BLaER1 (cell line): ENCODE measurements around the gene MAD1L1.

ENCODE experiments used
- H3K27ac ChIP-seq: shearing (Covaris generic); formaldehyde crosslinking; 2 replicates; pipeline ENCODE4 v1.8.1; 2022
- H3K27me3 ChIP-seq: shearing (Covaris generic); formaldehyde crosslinking; 2 replicates; pipeline ENCODE4 v1.8.1; 2022
- H3K36me3 ChIP-seq: shearing (Covaris generic); formaldehyde crosslinking; 2 replicates; pipeline ENCODE4 v1.8.1; 2022
- H3K4me1 ChIP-seq: shearing (Covaris generic); formaldehyde crosslinking; 2 replicates; pipeline ENCODE4 v1.8.1; 2022
- H3K4me2 ChIP-seq: shearing (Covaris generic); formaldehyde crosslinking; 2 replicates; pipeline ENCODE4 v1.8.1; 2022
- H3K4me3 ChIP-seq: shearing (Covaris generic); formaldehyde crosslinking; 2 replicates; pipeline ENCODE4 v1.8.1; 2022
- H3K9ac ChIP-seq: shearing (Covaris generic); formaldehyde crosslinking; 2 replicates; pipeline ENCODE4 v1.8.1; 2022
- H3K9me3 ChIP-seq: shearing (Covaris generic); formaldehyde crosslinking; 2 replicates; pipeline ENCODE4 v1.8.1; 2022
- H4K20me1 ChIP-seq: shearing (Covaris generic); formaldehyde crosslinking; 2 replicates; pipeline ENCODE4 v1.8.1; 2022
- Cebpa-rat ChIP-seq: shearing (Covaris generic); IDR thresholded peaks from 2 replicates; pipeline ENCODE4 v1.8.1; 2022

MAD1L1 gene

GRCh38 chr7:2185715-2186114 lies 47.0 kb downstream of the MAD1L1 start:
- peaks cover 28% of the 10 kb centered on the region for H3K9me3 ChIP-seq
- H3K27ac ChIP-seq, result peak overlapping the region; percentile 40; the same call in 1 of the 2 replicates
- peak overlapping the region; percentile 64 for H3K4me2 ChIP-seq
- peaks cover 56% of the 10 kb centered on the region for H3K36me3 ChIP-seq
- no peak for TF ChIP-seq Cebpa-rat
- no peak overlapping the region for H3K4me3 ChIP-seq
- peaks cover 47% of the 10 kb centered on the region for H3K4me1 ChIP-seq
- no peaks in the 10 kb centered on the region for H4K20me1 ChIP-seq
- no peaks in the 10 kb centered on the region for H3K27me3 ChIP-seq
- no peak overlapping the region for H3K9ac ChIP-seq

DNA sequence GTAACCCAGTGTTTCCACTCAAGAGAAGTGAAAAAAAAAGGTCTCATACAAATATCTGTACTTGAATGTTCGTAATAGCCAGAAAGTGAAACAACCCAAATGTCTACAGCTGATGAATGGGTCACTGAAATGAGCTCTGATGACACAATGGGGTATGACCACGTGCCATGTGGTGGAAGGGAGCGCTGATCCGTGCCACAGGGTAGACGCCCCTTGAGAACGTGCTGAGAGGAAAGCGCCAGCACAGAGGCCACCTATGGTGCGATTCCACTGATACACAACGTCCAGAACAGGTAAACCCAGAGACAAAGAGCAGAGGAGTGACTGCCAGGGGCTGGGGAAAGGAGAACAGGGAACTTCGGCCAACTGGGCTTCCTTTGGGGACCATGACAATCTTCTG lies 50.3 kb downstream of the MAD1L1 start:
- no peak for TF ChIP-seq Cebpa-rat
- Histone ChIP-seq H3K4me2 (peak overlapping the region; percentile 74), H3K27me3 (no peaks in the 10 kb centered on the region), H3K27ac (peak overlapping the region; percentile 4; the same call in 1 of the 2 replicates), H3K4me3 (no peak overlapping the region), H3K4me1 (peaks cover 75% of the 10 kb centered on the region), H3K9me3 (peaks cover 5% of the 10 kb centered on the region; the same call in 1 of the 2 replicates), H3K36me3 (peaks cover 30% of the 10 kb centered on the region), H4K20me1 (no peaks in the 10 kb centered on the region), H3K9ac (no peak overlapping the region)

GRCh38 chr7:2181077-2181854 lies 51.5 kb downstream of the MAD1L1 start:
- Histone ChIP-seq H3K4me3 (no peak overlapping the region), H4K20me1 (no peaks in the 10 kb centered on the region), H3K27ac (peak overlapping the region; percentile 64), H3K36me3 (peaks cover 21% of the 10 kb centered on the region), H3K27me3 (no peaks in the 10 kb centered on the region), H3K4me2 (peak overlapping the region; percentile 74), H3K9me3 (peaks cover 5% of the 10 kb centered on the region; the same call in 1 of the 2 replicates), H3K4me1 (peaks cover 70% of the 10 kb centered on the region), H3K9ac (peak overlapping the region; percentile 47)
- TF ChIP-seq Cebpa-rat, result no peak

- peak overlapping the region; percentile 74 for H3K4me2 ChIP-seq
- H3K4me1 ChIP-seq, result peaks cover 70% of the 10 kb centered on the region
These were observed 52.7 kb downstream of the MAD1L1 start for GRCh38 chr7:2180081-2180480.

GRCh38 chr7:2175514-2175913 lies 57.2 kb downstream of the MAD1L1 start:
- no peak overlapping the region for H3K27ac ChIP-seq
- H4K20me1 ChIP-seq, result no peaks in the 10 kb centered on the region
- no peaks in the 10 kb centered on the region for H3K27me3 ChIP-seq
- peaks cover 85% of the 10 kb centered on the region for H3K4me1 ChIP-seq
- no peak overlapping the region for H3K4me3 ChIP-seq
- H3K9me3 ChIP-seq, result peaks cover 12% of the 10 kb centered on the region; the same call in 1 of the 2 replicates
- no peak for TF ChIP-seq Cebpa-rat
- H3K4me2 ChIP-seq, result peak overlapping the region; percentile 76
- H3K9ac ChIP-seq, result no peak overlapping the region
- H3K36me3 ChIP-seq, result peaks cover 22% of the 10 kb centered on the region

More at GRCh38 chr7:2180081-2180480, 52.7 kb downstream of the MAD1L1 start:
- no peak for TF ChIP-seq Cebpa-rat
- Histone ChIP-seq H3K9ac (peak overlapping the region; percentile 26; the same call in 1 of the 2 replicates), H3K27me3 (no peaks in the 10 kb centered on the region), H3K9me3 (peaks cover 6% of the 10 kb centered on the region; the same call in 1 of the 2 replicates), H4K20me1 (no peaks in the 10 kb centered on the region), H3K36me3 (peaks cover 16% of the 10 kb centered on the region), H3K4me3 (no peak overlapping the region), H3K27ac (peak overlapping the region; percentile 61)

DNA sequence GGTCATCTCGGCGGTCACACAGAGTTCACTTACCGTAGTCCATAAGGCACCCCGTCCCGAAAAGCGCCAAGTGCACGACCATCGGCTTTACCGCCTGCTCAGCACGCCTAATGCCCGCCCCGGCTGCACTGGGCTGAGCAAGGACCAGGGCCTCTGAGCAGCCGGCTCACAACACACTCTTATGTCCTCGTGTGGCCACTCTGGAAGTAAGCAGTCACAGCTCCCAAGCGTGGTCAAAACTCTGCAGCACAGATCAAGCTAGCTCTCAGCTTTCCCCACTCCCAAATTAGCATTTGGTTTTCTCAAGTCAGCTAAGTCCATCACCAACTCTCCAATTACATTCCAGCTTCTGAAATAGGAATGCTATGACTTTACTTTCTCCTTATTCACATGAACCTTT lies 57.7 kb downstream of the MAD1L1 start:
- H3K4me1 ChIP-seq, result peaks cover 85% of the 10 kb centered on the region
- no peaks in the 10 kb centered on the region for H4K20me1 ChIP-seq
- peaks cover 12% of the 10 kb centered on the region; the same call in 1 of the 2 replicates for H3K9me3 ChIP-seq
- H3K27me3 ChIP-seq, result no peaks in the 10 kb centered on the region
- H3K4me3 ChIP-seq, result no peak overlapping the region
- H3K9ac ChIP-seq, result no peak overlapping the region
- peak overlapping the region; percentile 44 for H3K27ac ChIP-seq
- TF ChIP-seq Cebpa-rat, result no peak
- peaks cover 22% of the 10 kb centered on the region for H3K36me3 ChIP-seq
- H3K4me2 ChIP-seq, result peak overlapping the region; percentile 76

GRCh38 chr7:2173189-2173827 lies 59.4 kb downstream of the MAD1L1 start:
- Histone ChIP-seq H3K27ac (peak overlapping the region; percentile 86), H3K9me3 (peaks cover 12% of the 10 kb centered on the region; the same call in 1 of the 2 replicates), H3K4me3 (peak overlapping the region; percentile 22), H3K36me3 (peaks cover 22% of the 10 kb centered on the region), H4K20me1 (no peaks in the 10 kb centered on the region), H3K4me2 (peak overlapping the region; percentile 76), H3K27me3 (no peaks in the 10 kb centered on the region), H3K9ac (peak overlapping the region; percentile 74), H3K4me1 (peaks cover 88% of the 10 kb centered on the region)
- no peak for TF ChIP-seq Cebpa-rat

DNA sequence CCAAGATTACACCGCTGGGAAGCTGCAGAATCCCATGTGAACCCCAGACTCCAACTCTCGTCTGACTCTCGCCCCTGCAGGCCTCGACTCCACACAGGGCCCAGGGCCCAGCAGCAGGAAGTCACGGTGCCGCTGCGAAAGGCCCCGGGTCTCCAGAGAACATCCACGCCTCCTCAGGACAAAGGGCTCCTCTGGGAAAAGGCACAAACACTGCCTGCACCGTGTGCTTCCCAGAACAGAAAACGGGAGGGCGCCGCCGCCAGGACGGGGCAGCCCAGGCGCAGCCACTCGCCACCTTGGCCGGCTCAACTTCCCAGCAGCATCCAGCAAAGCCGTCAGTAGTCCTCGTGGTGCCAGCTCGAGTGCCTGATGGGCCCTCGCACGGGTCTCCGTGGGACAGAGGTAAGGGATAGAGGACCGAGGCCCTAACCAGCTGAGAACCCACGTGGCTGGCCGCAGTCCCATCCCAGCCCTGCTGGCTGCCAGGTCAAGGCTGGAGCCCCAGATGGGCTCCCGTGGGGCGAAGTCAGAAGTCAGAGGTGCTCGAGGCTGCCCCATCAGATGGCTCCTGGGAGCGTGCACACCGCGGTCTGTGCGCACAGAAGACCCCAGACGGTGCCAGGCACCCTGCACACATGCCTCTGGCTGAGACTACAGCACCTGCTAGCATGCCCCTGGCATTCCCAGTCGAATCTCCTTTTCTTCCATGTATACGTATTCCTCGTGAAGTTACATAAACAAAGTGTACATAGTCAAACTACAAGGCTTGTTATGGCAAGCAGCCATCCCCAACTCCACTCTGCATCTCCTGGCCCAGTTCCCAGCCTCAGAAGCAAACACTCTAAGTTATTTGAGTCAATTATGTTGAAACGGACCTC lies 60.2 kb downstream of the MAD1L1 start:
- H3K4me3 ChIP-seq, result 0 out of 2 replicates have a peak overlapping the region, but pooled peaks have one; percentile 22
- no peak for TF ChIP-seq Cebpa-rat
- peak overlapping the region; percentile 76 for H3K4me2 ChIP-seq
- peaks cover 18% of the 10 kb centered on the region for H3K36me3 ChIP-seq
- H3K4me1 ChIP-seq, result peaks cover 88% of the 10 kb centered on the region
- H3K9ac ChIP-seq, result peak overlapping the region; percentile 74
- H3K9me3 ChIP-seq, result peaks cover 12% of the 10 kb centered on the region; the same call in 1 of the 2 replicates
- H3K27me3 ChIP-seq, result no peaks in the 10 kb centered on the region
- H3K27ac ChIP-seq, result peak overlapping the region; percentile 86
- no peaks in the 10 kb centered on the region for H4K20me1 ChIP-seq

GRCh38 chr7:2171855-2172254 lies 60.9 kb downstream of the MAD1L1 start:
- peak overlapping the region; percentile 74 for H3K9ac ChIP-seq
- peak overlapping the region; percentile 76 for H3K4me2 ChIP-seq
- peaks cover 93% of the 10 kb centered on the region for H3K4me1 ChIP-seq
- TF ChIP-seq Cebpa-rat, result no peak
- peaks cover 17% of the 10 kb centered on the region for H3K36me3 ChIP-seq
- peaks cover 12% of the 10 kb centered on the region; the same call in 1 of the 2 replicates for H3K9me3 ChIP-seq
- no peaks in the 10 kb centered on the region for H3K27me3 ChIP-seq
- H3K4me3 ChIP-seq, result no peak overlapping the region
- H4K20me1 ChIP-seq, result no peaks in the 10 kb centered on the region
- H3K27ac ChIP-seq, result peak overlapping the region; percentile 86
